Measurements from ENCODE around the gene ARSA.
"Not testable (repeated sequence)": the region's sequence is repeated elsewhere in the genome, so short reads cannot be mapped to it uniquely, and the experiment has no call there.

ARSA gene

GRCh38 chr22:50641696-50642607 is 14.0 kb upstream of the ARSA start:
- Histone ChIP-seq H3K4me3 (no peak overlapping the region), H3K27ac (no peak overlapping the region), H3K36me3 (no peaks in the 10 kb centered on the region), H3K9me3 (no peaks in the 10 kb centered on the region), H3K27me3 (peaks cover 0 to 54% of the 10 kb centered on the region in 2 donors), H3K4me1 (no peaks in the 10 kb centered on the region)
- intact Hi-C loops (cut with DNase I; ENCODE audit: low total_unique reads): no loop called here
- DNase-seq: no peak
- TF ChIP-seq CTCF (IDR thresholded peaks at IDR 0.05): peak in 1 of 2 experiments; percentile 5

GRCh38 chr22:50640857-50641647 is 13.1 kb upstream of the ARSA start:
- no peak for TF ChIP-seq CTCF (IDR thresholded peaks at IDR 0.05)
- H3K27ac ChIP-seq: no peak overlapping the region
- H3K4me3 ChIP-seq: no peak overlapping the region
- peaks cover 0 to 51% of the 10 kb centered on the region in 2 donors for H3K27me3 ChIP-seq
- H3K9me3 ChIP-seq: no peaks in the 10 kb centered on the region
- no peaks in the 10 kb centered on the region for H3K4me1 ChIP-seq
- intact Hi-C loops (cut with DNase I; ENCODE audit: low total_unique reads): no loop called here
- no peak for DNase-seq
- H3K36me3 ChIP-seq: no peaks in the 10 kb centered on the region

GRCh38 chr22:50640296-50640695 is 12.3 kb upstream of the ARSA start:
- H3K27ac ChIP-seq; H3K36me3 ChIP-seq; intact Hi-C loops (cut with DNase I; ENCODE audit: low total_unique reads); H3K9me3 ChIP-seq; DNase-seq; H3K4me1 ChIP-seq; H3K4me3 ChIP-seq: not testable (repeated sequence)
- H3K27me3 ChIP-seq: peaks cover 0 to 48% of the 10 kb centered on the region in 2 donors

GRCh38 chr22:50635591-50635990 is 7.6 kb upstream of the ARSA start:
- intact Hi-C loops (cut with DNase I; ENCODE audit: low total_unique reads): no loop called here
- Histone ChIP-seq H3K27me3 (peaks cover 0 to 6% of the 10 kb centered on the region in 2 donors), H3K4me1 (no peaks in the 10 kb centered on the region), H3K9me3 (no peaks in the 10 kb centered on the region), H3K4me3 (no peak overlapping the region), H3K36me3 (no peaks in the 10 kb centered on the region), H3K27ac (no peak overlapping the region)
- no peak for DNase-seq
- no peak for TF ChIP-seq CTCF (IDR thresholded peaks at IDR 0.05)

GRCh38 chr22:50633771-50634170 is 5.8 kb upstream of the ARSA start:
- no peak for TF ChIP-seq CTCF (IDR thresholded peaks at IDR 0.05)
- intact Hi-C loops (cut with DNase I; ENCODE audit: low total_unique reads): no loop called here

GRCh38 chr22:50633086-50633485 is 5.1 kb upstream of the ARSA start:
- H3K27me3 ChIP-seq: peaks cover 0 to 6% of the 10 kb centered on the region in 2 donors
- H3K4me1 ChIP-seq: peaks cover 0 to 9% (median 8%) of the 10 kb centered on the region in 4 donors
- no peak overlapping the region for H3K27ac ChIP-seq
- no peak overlapping the region for H3K4me3 ChIP-seq
- H3K9me3 ChIP-seq: no peaks in the 10 kb centered on the region
- no peak for TF ChIP-seq CTCF (IDR thresholded peaks at IDR 0.05)
- intact Hi-C loops (cut with DNase I; ENCODE audit: low total_unique reads): no loop called here
- H3K36me3 ChIP-seq: no peaks in the 10 kb centered on the region
- DNase-seq: no peak

More at GRCh38 chr22:50633771-50634170, 5.8 kb upstream of the ARSA start:
- Histone ChIP-seq H3K9me3 (no peaks in the 10 kb centered on the region), H3K27me3 (peaks cover 0 to 6% of the 10 kb centered on the region in 2 donors), H3K36me3 (no peaks in the 10 kb centered on the region), H3K4me1 (peaks cover 0 to 3% (median 3%) of the 10 kb centered on the region in 4 donors), H3K27ac (no peak overlapping the region), H3K4me3 (no peak overlapping the region)
- no peak for DNase-seq

Measured in tibial artery (tissue), 4 donors.